Mesenchymal stem cell (in vitro differentiated cells and primary cell): ENCODE results near the gene NELFB.

ENCODE experiments used
- DNase-seq: peaks from one replicate; pipeline ENCODE4 v3.0.0-alpha.2; 2013
- H2AFZ ChIP-seq: one replicate; pipeline ENCODE4 v1.6.1; 2013; ENCODE audit warnings: low read depth, mild to moderate bottlenecking, control low read depth, inconsistent platforms, low read length, moderate library complexity
- H2AK5ac ChIP-seq: 2 replicates; pipeline ENCODE4 v1.6.1; 2013; ENCODE audit warnings: low read length, moderate library complexity, mild to moderate bottlenecking, inconsistent platforms; ENCODE audit not compliant: severe bottlenecking
- H2BK120ac ChIP-seq: one replicate; pipeline ENCODE4 v1.6.1; 2013; ENCODE audit warnings: low read depth, mild to moderate bottlenecking, inconsistent platforms, low read length, moderate library complexity
- H2BK12ac ChIP-seq, 2 experiments: one replicate each; pipeline ENCODE4 v1.6.1; 2013; ENCODE audit warnings: inconsistent platforms in 2 of 2, low read length in 2 of 2, mild to moderate bottlenecking in 2 of 2, moderate library complexity in 2 of 2, control low read depth in 1 of 2
- H2BK15ac ChIP-seq: one replicate; pipeline ENCODE4 v1.6.1; 2013; ENCODE audit warnings: mild to moderate bottlenecking, low read depth, inconsistent platforms; ENCODE audit not compliant: poor library complexity, severe bottlenecking
- H2BK5ac ChIP-seq: 2 replicates; pipeline ENCODE4 v1.6.1; 2013; ENCODE audit warnings: low read depth, mild to moderate bottlenecking, low read length, control low read depth, inconsistent platforms; ENCODE audit not compliant: poor library complexity, severe bottlenecking
- H3K14ac ChIP-seq, 2 experiments: one replicate each; pipeline ENCODE4 v1.6.1; 2013; ENCODE audit warnings: inconsistent platforms in 2 of 2, low read length in 2 of 2, control low read depth in 1 of 2, mild to moderate bottlenecking in 1 of 2, moderate library complexity in 1 of 2
- H3K18ac ChIP-seq, 2 experiments: one replicate each; pipeline ENCODE4 v1.6.1; 2013; ENCODE audit warnings: inconsistent platforms in 2 of 2, low read length in 2 of 2, control low read depth in 1 of 2, low read depth in 1 of 2, mild to moderate bottlenecking in 1 of 2
- H3K23ac ChIP-seq, 2 experiments: one replicate each; pipeline ENCODE4 v1.6.1; 2013; ENCODE audit warnings: inconsistent platforms in 2 of 2, low read length in 2 of 2, mild to moderate bottlenecking in 2 of 2, moderate library complexity in 2 of 2, control low read depth in 1 of 2
- H3K27ac ChIP-seq: 2 replicates; pipeline ENCODE4 v1.5.1; 2013; ENCODE audit warnings: mild to moderate bottlenecking, moderate library complexity, low read length, control low read depth, inconsistent platforms; ENCODE audit not compliant: poor library complexity, severe bottlenecking
- H3K27me3 ChIP-seq, 2 experiments: 2 replicates each; pipeline versions ENCODE4 v1.6.1 to v1.7.0; 2013; ENCODE audit warnings: low read length in 2 of 2, mild to moderate bottlenecking in 2 of 2, moderate library complexity in 2 of 2, control low read depth in 1 of 2, inconsistent platforms in 1 of 2; ENCODE audit not compliant: control insufficient read depth in 1 of 2, insufficient read depth in 1 of 2
- H3K36me3 ChIP-seq, 2 experiments: 2 replicates each; pipeline versions ENCODE4 v1.6.1 to v1.7.0; 2013; ENCODE audit warnings: low read length in 2 of 2, control low read depth in 1 of 2, inconsistent platforms in 1 of 2, low read depth in 1 of 2, mild to moderate bottlenecking in 1 of 2; ENCODE audit not compliant: insufficient read depth in 2 of 2, control insufficient read depth in 1 of 2
- H3K4ac ChIP-seq, 2 experiments: one replicate each; pipeline ENCODE4 v1.6.1; 2013; ENCODE audit warnings: inconsistent platforms in 2 of 2, low read length in 2 of 2, mild to moderate bottlenecking in 2 of 2, moderate library complexity in 2 of 2, control low read depth in 1 of 2, low read depth in 1 of 2
- H3K4me1 ChIP-seq: 2 replicates; pipeline ENCODE4 v1.6.1; 2013; ENCODE audit warnings: low read depth, low read length, control low read depth; ENCODE audit not compliant: control insufficient read depth, insufficient read depth
- H3K4me2 ChIP-seq: 2 replicates; pipeline ENCODE4 v1.6.1; 2013; ENCODE audit warnings: low read length, mild to moderate bottlenecking, inconsistent platforms; ENCODE audit not compliant: poor library complexity, severe bottlenecking
- H3K4me3 ChIP-seq, 2 experiments: 2 replicates each; pipeline versions ENCODE4 v1.5.1 to v1.7.0; 2013; ENCODE audit warnings: low read length in 2 of 2, mild to moderate bottlenecking in 2 of 2, control low read depth in 1 of 2, low read depth in 1 of 2; ENCODE audit not compliant: insufficient read depth in 1 of 2
- H3K79me1 ChIP-seq: replicated peaks from 2 replicates; pipeline ENCODE4 v1.6.1; 2013; ENCODE audit warnings: mild to moderate bottlenecking, control low read depth, low read length, inconsistent platforms; ENCODE audit not compliant: poor library complexity, severe bottlenecking
- H3K9ac ChIP-seq: 2 replicates; pipeline ENCODE4 v1.7.0; 2013; ENCODE audit warnings: mild to moderate bottlenecking, low read length, moderate library complexity
- H3K9me3 ChIP-seq: 2 replicates; pipeline ENCODE4 v1.7.0; 2013; ENCODE audit warnings: mild to moderate bottlenecking, low read length; ENCODE audit not compliant: control insufficient read depth
- H4K8ac ChIP-seq: one replicate; pipeline ENCODE4 v1.6.1; 2013; ENCODE audit warnings: inconsistent platforms, mild to moderate bottlenecking, low read length, moderate library complexity
- H4K91ac ChIP-seq: one replicate; pipeline ENCODE4 v1.6.1; 2013; ENCODE audit warnings: mild to moderate bottlenecking, low read length, inconsistent platforms
- WGBS: methylation state at CpG from one replicate; pipeline ENCODE4 v1.1.7; 2013; ENCODE audit warnings: mixed read lengths; 5-methylcytosine and 5-hydroxymethylcytosine counted together

The NELFB gene

DNA sequence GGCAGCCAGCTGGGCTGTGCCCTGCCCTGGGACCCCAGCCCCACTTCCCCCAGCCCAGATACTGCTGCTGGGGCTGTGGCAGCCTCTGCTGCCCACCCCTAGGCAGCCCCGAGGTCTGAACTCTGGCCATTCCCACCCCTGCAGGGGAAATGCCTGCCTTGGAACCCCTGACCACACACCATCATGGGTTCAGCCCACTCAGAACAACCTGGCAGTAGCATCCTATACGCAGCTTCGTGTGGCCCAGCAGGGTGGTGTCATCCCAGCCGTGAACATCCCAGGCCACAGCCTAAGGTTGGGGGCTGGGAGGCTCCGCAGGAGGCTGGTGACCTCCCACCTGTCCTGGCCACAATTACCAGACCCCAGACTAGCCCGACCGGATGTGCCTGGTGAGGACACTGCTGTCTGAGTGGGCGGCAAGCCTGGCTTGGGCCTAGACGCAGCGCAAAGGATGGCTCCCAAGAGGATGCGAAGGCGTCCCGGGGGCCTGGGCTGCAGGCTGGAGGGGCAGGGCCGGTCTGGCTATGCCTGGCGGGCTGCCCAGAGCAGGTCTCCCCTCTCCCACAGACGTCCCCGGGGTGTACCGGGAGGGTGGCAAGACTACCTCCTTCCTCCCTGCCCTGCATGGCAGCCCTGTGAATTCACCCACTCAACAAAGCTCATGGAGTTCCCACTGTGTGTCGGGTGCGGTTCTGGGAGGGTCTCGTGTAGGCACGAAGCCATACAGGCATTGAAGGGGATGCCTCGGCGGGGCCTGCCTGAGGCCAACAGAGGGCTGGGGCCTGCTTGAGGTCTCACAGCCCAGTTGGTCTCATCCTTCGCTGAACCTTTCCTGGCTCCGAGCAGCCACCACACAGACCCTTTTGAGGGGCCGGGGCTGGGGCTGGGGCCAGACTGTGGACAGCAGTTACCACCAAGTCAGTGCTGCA is 25.9 kb upstream of the NELFB start:
- Histone ChIP-seq H3K14ac (no peak overlapping the region), H3K9ac (no peak overlapping the region), H3K4me2 (no peak overlapping the region), H3K9me3 (no peaks in the 10 kb centered on the region), H3K4me1 (peaks cover 19% of the 10 kb centered on the region), H2BK5ac (no peak overlapping the region), H2BK12ac (no peak overlapping the region), H3K27me3 (peaks cover 0 to 57% of the 10 kb centered on the region in 2 experiments), H2AK5ac (no peak overlapping the region), H2BK15ac (no peak overlapping the region), H3K4me3 (no peak overlapping the region), H2BK120ac (no peak overlapping the region), H3K18ac (no peak overlapping the region), H3K4ac (no peak overlapping the region), H2AFZ (no peak overlapping the region), H4K91ac (peak overlapping the region; percentile 8), H3K79me1 (no peaks in the 10 kb centered on the region), H3K27ac (no peak overlapping the region), H4K8ac (peak overlapping the region; percentile 9), H3K36me3 (peaks cover 0 to 6% of the 10 kb centered on the region in 2 experiments), H3K23ac (no peak overlapping the region)
- DNase-seq, result no peak
- 84% methylated on average over 27 of the region's 27 CpGs for WGBS

DNA sequence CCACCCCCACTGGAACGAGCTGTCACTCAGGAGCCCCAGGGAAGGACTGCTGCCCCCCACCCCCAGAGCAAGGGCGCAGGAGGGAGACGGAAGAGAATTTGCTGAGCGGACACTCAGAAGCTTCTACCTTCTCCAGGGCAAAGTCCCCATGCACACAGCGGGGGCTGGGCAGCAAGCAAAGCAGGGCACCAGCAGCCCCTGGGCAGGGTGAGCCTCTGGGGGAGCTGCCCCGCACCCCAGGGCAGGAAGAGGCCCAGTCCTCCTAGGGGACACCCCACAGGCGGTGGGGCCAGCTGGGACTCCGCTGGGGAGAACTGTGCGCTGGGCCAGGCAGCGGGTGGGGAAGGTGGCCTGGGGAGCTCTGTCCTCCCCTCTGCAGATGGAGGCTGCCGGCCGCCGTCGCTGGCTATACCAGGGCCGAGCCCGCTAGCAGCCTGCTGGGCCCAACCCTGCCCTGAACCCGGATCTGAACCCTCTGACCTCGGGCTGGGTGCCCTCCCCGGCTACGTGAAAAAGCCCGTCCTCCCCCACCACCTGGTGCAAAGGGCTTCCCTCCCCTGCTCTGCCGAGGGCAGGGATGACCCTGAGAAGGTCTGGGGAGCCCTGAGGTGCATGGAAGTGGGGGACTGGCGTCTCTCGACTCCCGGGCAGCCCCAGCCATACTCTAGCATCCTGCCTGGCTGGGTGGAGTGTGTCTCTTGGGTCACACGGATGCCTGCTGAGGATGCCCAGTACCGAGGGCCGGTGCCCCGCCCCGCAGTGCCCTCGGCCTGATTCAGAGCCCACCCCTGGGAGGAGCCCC is 25.0 kb upstream of the NELFB start:
- H4K91ac ChIP-seq, result no peak overlapping the region
- H3K27ac ChIP-seq, result no peak overlapping the region
- H2BK5ac ChIP-seq, result no peak overlapping the region
- H2AFZ ChIP-seq, result no peak overlapping the region
- H2AK5ac ChIP-seq, result no peak overlapping the region
- H3K36me3 ChIP-seq, result peaks cover 0 to 7% of the 10 kb centered on the region in 2 experiments
- H3K9me3 ChIP-seq, result no peaks in the 10 kb centered on the region
- no peak overlapping the region for H3K4me3 ChIP-seq
- no peak overlapping the region for H3K4me2 ChIP-seq
- no peak overlapping the region for H3K9ac ChIP-seq
- H3K14ac ChIP-seq, result no peak overlapping the region
- no peak overlapping the region for H2BK12ac ChIP-seq
- 82% methylated on average over 30 of the region's 31 CpGs for WGBS
- no peak overlapping the region for H4K8ac ChIP-seq
- H3K18ac ChIP-seq, result no peak overlapping the region
- no peak for DNase-seq
- H3K27me3 ChIP-seq, result peaks cover 0 to 66% of the 10 kb centered on the region in 2 experiments
- H3K4ac ChIP-seq, result no peak overlapping the region
- no peaks in the 10 kb centered on the region for H3K79me1 ChIP-seq
- peak overlapping the region; percentile 3 for H2BK15ac ChIP-seq
- no peak overlapping the region for H3K23ac ChIP-seq
- peaks cover 17% of the 10 kb centered on the region for H3K4me1 ChIP-seq
- no peak overlapping the region for H2BK120ac ChIP-seq

DNA sequence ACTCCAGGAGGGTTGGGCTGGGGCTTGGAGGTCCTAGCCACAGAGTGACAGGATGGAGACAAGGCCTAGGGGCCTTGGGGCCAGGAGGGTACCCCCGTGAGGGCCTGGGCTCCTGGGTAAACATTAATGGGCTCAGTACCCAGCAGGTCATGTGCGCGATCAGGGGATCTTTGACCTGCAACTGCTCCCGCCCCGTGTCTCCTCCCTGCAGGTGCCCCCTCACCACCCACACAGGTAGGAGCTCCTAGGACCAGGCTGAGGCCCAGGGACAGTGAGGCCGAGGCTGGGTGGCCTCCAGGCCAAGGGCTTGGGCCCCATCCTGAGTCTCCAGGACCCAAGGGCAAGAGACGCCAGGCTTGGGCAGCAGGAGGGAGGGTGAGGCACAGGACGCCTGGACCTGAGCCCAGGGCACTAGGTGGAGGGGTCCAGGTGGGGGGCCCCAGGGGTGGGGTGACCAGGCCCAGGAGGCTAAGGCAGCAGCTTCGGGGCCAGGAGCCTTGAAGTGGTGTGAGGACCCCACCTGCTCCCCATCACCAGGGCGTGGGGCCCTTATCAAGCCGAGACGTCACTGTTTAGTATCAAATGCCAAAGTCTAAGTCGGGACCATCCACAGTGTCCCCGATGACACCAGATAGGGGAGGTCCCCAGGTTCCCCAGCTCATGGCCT is 24.3 kb upstream of the NELFB start, which contains the start of gene SLC34A3:
Gene SLC34A3 (plus strand): TSS at position 197 of the 667 bp plus-strand sequence. CDS start 802 bp downstream, outside the sequence.
- 81% methylated on average over 14 of the region's 14 CpGs for WGBS
- Histone ChIP-seq H3K4me1 (peaks cover 18% of the 10 kb centered on the region), H3K9ac (no peak within 1 kb of the TSS), H2AK5ac (no peak within 1 kb of the TSS), H3K27me3 (peaks cover 0 to 73% of the 10 kb centered on the region in 2 experiments), H2AFZ (no peak within 1 kb of the TSS), H3K36me3 (peaks cover 0 to 5% of the 10 kb centered on the region in 2 experiments), H3K14ac (no peak within 1 kb of the TSS), H3K9me3 (no peaks in the 10 kb centered on the region), H4K8ac (no peak within 1 kb of the TSS), H2BK120ac (no peak within 1 kb of the TSS), H3K18ac (no peak within 1 kb of the TSS), H3K23ac (no peak within 1 kb of the TSS), H2BK12ac (no peak within 1 kb of the TSS), H3K27ac (no peak within 1 kb of the TSS), H3K4ac (no peak within 1 kb of the TSS), H3K4me2 (no peak within 1 kb of the TSS), H2BK15ac (peak within 1 kb of the TSS; percentile 3), H3K4me3 (no peak within 1 kb of the TSS), H3K79me1 (peaks cover 1% of the 10 kb centered on the region), H2BK5ac (no peak within 1 kb of the TSS), H4K91ac (no peak within 1 kb of the TSS)
- no peak for DNase-seq
